ENCODE measurements around the gene KRT222.

Gene KRT222

GRCh38 chr17:40615841-40616476 lies 49.0 kb downstream of the KRT222 start:
- no peak for DNase-seq (ENCODE audit: low read depth in 1 of 2, low spot score in 1 of 2)

GRCh38 chr17:40615068-40615840 lies 49.7 kb downstream of the KRT222 start:
- DNase-seq (ENCODE audit: low read depth in 1 of 2, low spot score in 1 of 2), result peak in 1 of 2 donors; percentile 33

GRCh38 chr17:40614431-40615067 lies 50.4 kb downstream of the KRT222 start:
- DNase-seq (ENCODE audit: low read depth in 1 of 2, low spot score in 1 of 2), result no peak

- no peak for DNase-seq (ENCODE audit: low read depth in 1 of 2, low spot score in 1 of 2)
Measured at GRCh38 chr17:40613467-40614154, 51.4 kb downstream of the KRT222 start.

GRCh38 chr17:40612599-40613244 lies 52.3 kb downstream of the KRT222 start:
- DNase-seq (ENCODE audit: low read depth in 1 of 2, low spot score in 1 of 2), result peak; percentile 53 to 61

- DNase-seq (ENCODE audit: low read depth in 1 of 2, low spot score in 1 of 2), result no peak
Measured at GRCh38 chr17:40611840-40612474, 53.0 kb downstream of the KRT222 start.

GRCh38 chr17:40610359-40610758 lies 54.6 kb downstream of the KRT222 start:
- DNase-seq (ENCODE audit: low read depth in 1 of 2, low spot score in 1 of 2), result no peak

- no peak for DNase-seq (ENCODE audit: low read depth in 1 of 2, low spot score in 1 of 2)
Measured at GRCh38 chr17:40608061-40608581, 56.9 kb downstream of the KRT222 start.

- no peak for DNase-seq (ENCODE audit: low read depth in 1 of 2, low spot score in 1 of 2)
Measured at GRCh38 chr17:40607641-40608040, 57.3 kb downstream of the KRT222 start.

GRCh38 chr17:40606548-40607353 lies 58.2 kb downstream of the KRT222 start:
- DNase-seq (ENCODE audit: low read depth in 1 of 2, low spot score in 1 of 2), result no peak

- peak in 1 of 2 donors; percentile 49 for DNase-seq (ENCODE audit: low read depth in 1 of 2, low spot score in 1 of 2)
Measured at GRCh38 chr17:40605306-40605705, 59.7 kb downstream of the KRT222 start.

All from stimulated activated CD4-positive, alpha-beta T cell treated with anti-CD3 and anti-CD28 coated beads, Interleukin-15, amount 100 ng/mL, for 1 hour (primary cell).